Measurements from ENCODE around the gene MPIG6B.

DNA sequence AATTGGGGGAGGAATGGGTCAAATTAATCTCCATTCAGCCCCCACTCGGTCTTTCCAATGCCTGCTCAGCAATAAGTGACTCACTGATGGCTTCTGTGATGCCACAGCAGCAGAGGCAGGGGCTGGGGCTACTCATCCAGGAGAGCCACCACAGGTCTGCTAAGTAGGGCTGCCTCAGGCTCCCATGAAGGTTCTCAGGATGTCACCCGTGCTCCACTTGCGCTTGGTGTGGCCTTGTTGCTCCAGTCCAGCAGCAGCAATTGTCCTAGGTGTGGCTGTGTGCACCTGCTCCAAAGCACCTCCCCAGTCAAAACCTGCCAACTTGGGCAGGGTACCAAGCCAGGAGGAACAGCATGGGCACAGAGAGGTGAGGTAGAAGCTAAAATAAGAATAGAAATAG is 1.0 kb upstream of the MPIG6B start:
- no peak for TF ChIP-seq POLR2A (IDR thresholded peaks at IDR 0.05)
- TF ChIP-seq, protein P1, sequence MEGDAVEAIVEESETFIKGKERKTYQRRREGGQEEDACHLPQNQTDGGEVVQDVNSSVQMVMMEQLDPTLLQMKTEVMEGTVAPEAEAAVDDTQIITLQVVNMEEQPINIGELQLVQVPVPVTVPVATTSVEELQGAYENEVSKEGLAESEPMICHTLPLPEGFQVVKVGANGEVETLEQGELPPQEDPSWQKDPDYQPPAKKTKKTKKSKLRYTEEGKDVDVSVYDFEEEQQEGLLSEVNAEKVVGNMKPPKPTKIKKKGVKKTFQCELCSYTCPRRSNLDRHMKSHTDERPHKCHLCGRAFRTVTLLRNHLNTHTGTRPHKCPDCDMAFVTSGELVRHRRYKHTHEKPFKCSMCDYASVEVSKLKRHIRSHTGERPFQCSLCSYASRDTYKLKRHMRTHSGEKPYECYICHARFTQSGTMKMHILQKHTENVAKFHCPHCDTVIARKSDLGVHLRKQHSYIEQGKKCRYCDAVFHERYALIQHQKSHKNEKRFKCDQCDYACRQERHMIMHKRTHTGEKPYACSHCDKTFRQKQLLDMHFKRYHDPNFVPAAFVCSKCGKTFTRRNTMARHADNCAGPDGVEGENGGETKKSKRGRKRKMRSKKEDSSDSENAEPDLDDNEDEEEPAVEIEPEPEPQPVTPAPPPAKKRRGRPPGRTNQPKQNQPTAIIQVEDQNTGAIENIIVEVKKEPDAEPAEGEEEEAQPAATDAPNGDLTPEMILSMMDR (IDR thresholded peaks at IDR 0.05) = no peak

Data from gastroesophageal sphincter (tissue), 3 donors.